ENCODE data around the gene PRRT2.

The PRRT2 gene

GRCh38 chr16:29863669-29863984 is 51.6 kb downstream of the PRRT2 start:
- DNase-seq, result no peak

DNA sequence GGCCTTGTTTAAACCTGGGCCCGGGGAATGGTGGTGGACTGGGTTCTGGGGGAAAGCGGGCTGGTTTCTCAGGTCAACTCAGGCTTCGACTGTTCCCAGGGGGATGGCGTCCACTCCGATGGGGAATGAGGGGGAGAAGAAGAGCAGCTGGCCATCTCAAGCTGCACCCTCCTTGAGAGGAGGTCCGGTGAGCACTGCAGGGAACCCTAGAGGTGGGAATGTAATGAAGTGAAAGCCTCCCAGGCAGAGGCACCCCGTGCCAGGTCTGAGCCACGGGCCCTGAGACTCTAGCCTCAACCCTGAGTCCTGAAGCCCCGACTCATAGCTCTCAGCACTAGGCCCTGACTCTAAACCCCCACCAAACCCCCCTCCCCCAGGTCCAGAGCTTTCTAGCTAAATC is 52.2 kb downstream of the PRRT2 start:
- no peak for DNase-seq
